ENCODE measurements around the gene ZMYND12.
"Not testable (repeated sequence)": the region's sequence is repeated elsewhere in the genome, so short reads cannot be mapped to it uniquely, and the experiment has no call there.

The ZMYND12 gene, protein sequence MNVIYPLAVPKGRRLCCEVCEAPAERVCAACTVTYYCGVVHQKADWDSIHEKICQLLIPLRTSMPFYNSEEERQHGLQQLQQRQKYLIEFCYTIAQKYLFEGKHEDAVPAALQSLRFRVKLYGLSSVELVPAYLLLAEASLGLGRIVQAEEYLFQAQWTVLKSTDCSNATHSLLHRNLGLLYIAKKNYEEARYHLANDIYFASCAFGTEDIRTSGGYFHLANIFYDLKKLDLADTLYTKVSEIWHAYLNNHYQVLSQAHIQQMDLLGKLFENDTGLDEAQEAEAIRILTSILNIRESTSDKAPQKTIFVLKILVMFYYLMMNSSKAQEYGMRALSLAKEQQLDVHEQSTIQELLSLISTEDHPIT

DNA sequence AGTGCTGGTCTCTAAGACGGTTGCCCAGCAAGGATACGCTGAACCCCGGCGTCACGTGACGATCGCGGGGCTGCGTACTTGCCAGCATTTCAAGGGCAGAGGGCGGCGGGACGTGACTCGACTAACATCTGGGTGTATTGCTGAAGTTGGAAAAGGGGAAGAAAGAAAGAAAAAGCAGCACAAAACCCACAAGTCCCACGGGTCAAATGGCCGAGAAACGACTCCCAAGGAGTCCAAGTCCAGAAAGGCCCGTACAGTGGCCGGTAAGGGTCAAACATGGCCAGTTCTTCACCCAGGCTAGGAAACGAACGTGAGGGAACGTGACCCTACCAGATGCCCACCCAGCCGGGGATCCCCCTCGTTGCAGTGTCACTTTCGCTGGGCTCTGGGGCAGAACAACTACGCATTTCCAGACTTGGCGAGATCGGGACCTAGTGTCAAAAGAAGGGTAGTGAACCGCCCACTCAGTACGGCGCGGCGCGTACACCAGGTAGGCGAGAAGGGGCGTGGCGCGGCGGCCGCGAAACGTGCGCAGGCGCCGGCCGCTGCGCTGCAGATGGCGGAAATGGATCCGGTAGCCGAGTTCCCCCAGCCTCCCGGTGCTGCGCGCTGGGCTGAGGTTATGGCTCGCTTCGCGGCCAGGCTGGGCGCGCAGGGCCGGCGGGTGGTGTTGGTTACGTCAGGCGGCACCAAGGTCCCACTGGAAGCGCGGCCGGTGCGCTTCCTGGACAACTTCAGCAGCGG is at the start of gene ZMYND12, which contains the start of gene PPCS:
ZMYND12 (minus strand) TSS at position 13 of the 744 bp plus-strand sequence. CDS start 25 bp downstream, outside the sequence.
PPCS (plus strand) TSS at position 534 of the 744 bp plus-strand sequence; CDS start at position 557, 23 bp downstream.
- peak; percentile 69 for DNase-seq (ENCODE audit: low read depth)

DNA sequence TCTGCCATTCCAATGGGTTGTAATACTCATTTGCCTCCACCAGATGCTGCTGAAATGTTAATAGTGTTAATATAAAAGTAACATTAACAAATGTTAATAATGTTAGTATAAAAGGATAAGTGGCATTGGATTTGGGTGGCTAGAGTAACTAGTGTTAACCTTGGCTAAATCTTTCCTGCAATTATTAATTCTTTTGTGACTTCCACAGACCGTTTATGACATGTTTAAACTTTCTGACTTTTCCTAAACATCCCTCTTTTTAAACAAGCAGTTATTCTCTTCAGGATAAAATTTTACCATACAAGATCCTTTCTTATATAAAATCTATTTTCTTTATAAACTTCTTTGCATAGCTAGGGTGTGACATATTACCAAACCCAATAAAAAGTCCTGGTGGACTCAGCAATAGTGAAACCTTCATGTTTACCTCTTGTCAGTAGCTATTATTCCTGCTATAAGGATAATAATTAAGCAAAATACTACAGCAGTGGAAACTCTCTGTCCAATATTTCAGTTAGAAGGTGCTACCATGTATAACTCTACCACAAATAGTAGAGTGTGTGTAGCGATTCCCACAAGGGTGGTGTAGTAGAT is 48.8 kb upstream of the ZMYND12 start:
- no peak for DNase-seq (ENCODE audit: low read depth)

DNA sequence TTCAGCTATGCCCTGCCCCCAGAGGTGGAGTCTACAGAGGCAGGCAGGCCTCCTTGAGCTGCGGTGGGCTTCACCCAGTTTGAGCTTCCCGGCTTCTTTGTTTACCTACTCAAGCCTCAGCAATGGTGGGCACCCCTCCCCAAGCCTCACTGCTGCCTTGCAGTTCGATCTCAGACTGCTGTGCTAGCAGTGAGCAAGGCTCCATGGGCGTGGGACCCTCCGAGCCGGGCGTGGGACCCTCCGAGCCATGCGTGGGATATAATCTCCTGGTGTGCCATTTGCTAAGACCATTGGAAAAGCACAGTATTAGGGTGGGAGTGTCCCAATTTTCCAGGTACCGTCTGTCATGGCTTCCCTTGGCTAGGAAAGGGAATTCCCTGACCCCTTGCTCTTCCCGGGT is 46.2 kb upstream of the ZMYND12 start:
- not testable (repeated sequence) for DNase-seq (ENCODE audit: low read depth)

DNA sequence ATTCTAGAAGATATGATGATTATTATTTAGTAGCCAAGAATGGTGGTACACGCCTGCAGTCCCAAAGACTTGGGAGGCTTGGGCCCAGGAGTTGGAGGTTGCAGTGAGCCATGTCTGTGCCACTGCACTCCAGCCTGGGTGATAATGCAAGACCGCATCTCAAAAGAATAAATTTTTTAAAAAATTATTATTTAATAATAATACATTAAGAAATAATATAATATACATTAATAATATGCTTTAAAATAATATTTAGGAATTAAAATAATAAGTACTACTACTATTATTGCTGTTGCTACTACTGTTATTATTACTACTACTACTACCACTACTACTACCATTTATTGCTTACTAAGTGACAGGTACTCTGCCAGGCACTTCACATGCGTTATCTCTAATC is 34.4 kb upstream of the ZMYND12 start:
- no peak for DNase-seq (ENCODE audit: low read depth)

DNA sequence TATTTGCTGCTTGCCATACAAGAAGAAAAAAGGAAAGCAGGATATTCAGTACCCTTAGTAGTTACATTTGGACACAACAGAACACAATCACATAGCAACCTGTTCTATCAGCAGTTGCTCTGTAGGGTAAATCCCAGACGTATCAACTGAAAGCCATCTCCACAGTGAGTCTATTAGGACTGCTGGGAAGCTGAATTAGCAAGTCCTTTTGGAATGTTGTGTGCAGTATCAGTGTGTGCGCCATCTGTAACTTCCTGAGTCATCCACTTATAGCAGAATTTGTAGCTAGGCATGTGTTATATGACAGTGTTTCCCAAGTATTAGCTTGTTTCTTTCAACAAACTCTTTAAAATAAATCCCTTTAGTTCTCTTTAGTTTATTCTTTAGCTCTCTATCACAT is 28.6 kb upstream of the ZMYND12 start:
- peak; percentile 84 for DNase-seq (ENCODE audit: low read depth)

DNA sequence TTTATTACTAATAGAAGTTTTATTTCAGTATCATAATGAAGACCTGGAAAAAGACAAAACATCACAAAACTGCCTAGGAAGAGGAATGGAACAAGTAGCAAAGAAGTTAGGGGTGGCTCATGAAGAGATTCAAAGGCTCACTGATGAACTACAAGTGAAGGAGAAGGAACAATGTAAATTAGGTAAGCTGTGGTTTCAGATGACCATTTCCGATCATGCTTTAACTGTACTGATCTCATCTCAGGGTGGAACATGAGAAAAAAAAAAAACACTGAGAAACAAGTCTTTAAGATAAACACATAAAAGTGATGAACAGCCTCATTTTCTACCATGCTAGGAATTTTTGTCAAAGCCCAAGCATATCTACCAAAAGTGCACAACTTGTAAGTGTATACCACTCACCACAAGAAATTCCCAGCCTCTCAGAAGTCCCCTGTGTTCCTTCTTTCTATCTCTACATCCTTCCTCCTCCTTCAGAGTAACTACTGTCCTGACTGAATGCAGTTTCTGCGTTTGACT is 26.9 kb upstream of the ZMYND12 start:
- DNase-seq (ENCODE audit: low read depth) = no peak

DNA sequence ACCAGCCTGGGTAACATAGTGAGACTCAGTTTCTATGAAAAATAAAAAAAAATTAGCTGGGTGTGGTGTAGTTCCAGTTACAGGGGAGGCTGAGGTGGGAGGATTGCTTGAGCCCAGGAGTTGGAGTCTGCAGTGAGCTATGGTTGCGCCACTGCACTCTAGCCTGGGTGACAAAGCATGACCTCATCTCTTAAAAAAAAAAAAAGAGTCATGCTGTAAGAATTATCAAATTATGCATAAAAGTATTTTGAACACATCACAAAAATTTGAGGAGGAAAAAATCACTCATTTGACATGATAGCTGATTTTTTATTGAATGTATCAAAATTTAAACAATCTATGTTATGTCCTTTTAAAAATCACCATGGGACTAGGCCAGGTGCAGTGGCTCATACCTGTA is 25.1 kb upstream of the ZMYND12 start:
- no peak for DNase-seq (ENCODE audit: low read depth)

DNA sequence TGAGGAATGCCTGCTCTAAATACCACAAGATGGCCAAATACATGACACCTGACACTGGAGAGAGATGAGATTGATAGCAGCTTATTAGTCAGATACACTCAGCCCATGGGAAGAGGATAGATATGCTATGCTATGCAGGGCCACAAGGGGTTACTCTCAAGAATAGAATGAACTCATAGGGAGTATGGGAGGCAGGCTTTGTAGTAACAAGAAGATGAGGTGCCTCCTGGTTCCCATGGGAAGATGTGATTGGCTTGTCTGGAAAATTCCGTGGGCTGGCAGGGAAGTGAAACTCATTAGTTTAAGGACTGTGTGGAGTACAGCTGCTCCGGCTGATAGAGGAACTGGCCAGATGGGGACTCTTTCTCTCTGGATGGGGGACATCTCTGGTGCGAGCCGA is 23.8 kb upstream of the ZMYND12 start:
- no peak for DNase-seq (ENCODE audit: low read depth)

DNA sequence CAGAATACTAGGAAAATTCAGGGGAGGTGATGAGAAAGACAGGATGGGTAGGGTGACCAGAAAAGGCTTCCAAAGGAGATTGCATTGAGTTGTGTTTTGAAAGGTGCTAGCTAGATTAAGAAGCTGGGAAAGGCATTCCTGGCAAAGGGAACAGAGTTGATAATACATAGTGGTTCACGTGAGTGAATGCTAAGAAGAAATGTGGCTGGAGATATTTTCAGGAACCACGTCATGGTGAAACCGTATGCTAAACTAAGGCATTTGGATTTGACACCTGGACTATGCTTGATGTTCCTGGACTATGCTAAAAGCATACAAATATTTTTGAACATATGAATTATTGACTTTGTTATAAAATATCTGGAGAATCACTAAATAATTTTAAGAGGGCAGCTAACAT is 22.0 kb upstream of the ZMYND12 start:
- no peak for DNase-seq (ENCODE audit: low read depth)

DNA sequence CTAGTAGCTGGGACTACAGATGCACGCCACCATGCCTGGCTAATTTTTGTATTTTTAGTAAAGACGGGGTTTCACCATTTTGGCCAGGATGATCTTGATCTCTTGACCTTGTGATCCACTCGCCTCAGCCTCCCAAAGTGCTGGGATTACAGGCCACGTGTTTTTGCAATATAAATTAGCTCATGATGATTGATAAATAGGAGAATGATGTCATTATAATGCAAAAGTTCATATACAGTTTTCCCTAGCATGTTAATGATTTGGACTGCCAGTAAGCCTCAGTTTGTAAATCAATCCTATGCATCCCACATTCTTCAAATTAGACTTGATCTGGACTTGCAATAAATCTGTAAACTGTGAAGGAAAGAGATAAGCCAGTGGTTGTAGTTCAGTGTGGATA is 21.5 kb upstream of the ZMYND12 start:
- DNase-seq (ENCODE audit: low read depth) = not testable (repeated sequence)

DNA sequence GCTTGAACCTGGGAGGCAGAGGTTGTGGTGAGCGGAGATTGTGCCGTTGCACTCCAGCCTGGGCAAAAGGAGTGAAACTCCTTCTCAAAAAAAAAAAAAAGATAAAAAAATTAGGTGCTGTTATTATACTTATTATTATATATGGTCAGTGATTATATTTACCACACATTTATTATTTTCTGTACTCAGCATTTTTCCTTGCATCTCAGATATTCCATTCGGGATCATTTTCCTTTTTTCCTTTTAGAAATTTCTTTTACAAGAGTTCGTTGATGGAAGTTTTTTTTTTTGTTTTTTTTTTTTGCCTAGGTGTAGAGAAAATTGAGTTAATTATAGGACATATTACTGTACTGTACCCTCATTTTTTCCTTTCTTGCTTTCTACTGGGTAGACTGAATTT is 20.8 kb upstream of the ZMYND12 start:
- DNase-seq (ENCODE audit: low read depth) = no peak

DNA sequence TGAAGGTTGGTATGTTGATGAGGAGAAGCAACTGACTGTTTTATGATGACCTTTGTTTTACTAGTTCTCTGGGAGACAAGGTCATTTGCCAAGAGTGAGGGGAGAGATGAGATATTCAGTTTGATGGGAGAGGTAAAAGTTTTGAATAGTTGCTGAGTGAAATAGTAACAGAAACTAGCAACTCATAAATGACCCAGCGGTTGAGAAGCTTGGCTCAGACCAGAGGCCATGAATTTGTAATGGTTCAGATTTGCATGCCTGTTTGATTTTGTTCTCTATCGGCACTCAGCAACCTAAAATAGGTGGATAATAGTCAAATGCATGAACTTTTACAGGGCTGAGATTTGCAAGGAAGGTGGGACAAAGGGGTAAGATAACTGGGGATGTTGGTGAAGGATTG is 13.9 kb upstream of the ZMYND12 start:
- DNase-seq (ENCODE audit: low read depth) = no peak

DNA sequence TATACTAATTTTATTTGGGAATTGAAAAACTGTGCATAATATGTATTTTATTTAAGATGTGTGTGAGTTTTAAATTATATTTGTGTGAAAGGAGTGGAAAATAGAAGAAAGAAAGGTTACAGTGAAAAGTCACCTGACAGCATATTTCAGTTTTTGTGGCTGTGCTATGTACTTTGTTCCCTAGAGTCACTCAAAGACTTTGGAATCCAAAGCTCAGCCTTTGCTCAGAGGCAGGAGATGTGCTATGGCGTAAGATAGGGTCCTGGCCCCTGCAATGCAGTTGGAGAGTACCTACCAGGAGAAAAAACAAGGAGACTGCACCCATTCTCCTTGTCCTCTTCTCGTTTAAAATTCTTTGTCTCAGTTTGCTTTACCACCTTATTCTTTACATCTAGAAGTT is 10.2 kb upstream of the ZMYND12 start:
- no peak for DNase-seq (ENCODE audit: low read depth)

DNA sequence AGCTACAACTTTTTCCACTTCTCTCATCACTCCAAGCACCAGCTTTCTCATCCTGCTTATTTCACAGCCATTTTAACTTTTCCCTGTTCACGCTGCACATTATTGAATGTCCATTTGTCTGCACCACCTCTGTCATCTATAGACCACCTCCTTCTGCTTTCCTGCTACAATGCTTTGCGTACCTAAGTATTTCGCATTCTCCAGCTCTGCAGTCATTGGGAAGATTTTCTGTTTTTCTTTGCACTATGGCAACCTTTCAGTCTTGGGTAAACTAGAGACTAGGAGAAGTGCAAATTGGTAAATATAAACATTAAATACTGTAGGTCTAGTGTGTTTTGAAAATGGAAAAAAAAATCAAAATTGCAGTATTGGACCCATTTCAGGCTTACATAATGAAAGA is 8.1 kb upstream of the ZMYND12 start:
- no peak for DNase-seq (ENCODE audit: low read depth)

DNA sequence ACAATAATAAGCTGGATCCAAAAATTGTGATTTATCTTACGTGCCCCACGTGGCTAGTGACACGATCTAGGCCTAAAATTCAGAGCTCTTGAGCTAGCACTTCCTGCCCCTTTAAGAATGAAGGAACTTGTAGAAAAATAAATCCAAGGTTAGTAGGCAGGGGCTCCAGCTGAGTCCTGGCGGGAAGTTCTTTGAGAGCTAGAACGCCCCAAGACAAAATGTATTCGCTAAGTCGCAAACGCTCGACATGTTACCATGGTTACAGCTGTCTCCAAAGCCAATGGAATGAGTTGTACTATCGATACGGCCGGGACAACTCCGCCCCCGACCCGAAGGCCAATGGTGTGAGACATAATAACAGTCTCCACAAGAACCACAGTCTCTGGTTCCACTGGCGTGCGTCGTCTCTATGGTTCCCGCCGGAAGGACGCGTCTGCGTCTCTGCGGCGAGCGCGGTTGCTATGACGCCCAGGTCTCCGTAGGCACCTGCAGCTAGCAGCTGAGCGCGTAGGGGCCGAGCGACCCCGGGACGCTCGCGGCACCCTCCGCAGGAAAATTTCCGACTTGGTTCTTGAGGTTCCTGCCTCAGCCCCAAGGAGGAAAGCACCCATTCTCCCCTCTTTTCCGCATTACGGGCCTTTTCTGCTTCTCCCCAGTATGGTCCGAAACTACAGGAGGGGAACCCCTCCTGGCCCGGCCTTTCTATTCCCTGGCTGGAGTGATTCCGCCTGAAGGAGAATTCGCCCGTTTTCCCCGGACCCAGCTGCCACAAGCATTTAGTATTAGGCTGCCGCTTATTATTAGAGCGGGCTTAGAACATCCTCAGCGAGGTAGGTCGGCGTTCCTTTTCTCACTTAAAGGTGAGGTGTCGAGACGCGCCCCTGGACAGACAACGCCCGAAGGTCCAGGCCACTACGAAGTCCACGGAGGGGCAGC is 7.3 kb upstream of the ZMYND12 start, which contains the start of gene CCDC30:
CCDC30 (plus strand) TSS at position 459 of the 936 bp plus-strand sequence. CDS start 17,266 bp downstream, outside the sequence.
- DNase-seq (ENCODE audit: low read depth) = peak; percentile 86

DNA sequence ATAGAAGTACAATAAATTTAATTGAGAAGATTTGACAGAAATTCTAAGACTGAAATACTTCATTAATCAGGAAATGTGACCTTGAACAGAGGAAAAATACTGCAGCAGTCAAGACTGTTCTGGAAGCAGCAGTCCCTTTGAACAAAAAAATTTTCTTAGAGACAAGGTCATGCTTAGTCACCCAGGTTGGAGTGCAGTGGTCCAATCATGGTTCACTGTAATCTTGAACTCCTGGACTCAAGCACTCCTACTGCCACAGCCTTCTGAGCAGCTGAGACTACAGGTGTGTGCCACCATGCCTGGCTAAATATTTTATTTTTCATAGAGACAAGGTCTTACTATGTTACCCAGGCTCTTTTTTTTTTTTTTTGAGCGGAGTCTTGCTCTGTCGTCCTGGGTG is 5.4 kb upstream of the ZMYND12 start:
- no peak for DNase-seq (ENCODE audit: low read depth)

DNA sequence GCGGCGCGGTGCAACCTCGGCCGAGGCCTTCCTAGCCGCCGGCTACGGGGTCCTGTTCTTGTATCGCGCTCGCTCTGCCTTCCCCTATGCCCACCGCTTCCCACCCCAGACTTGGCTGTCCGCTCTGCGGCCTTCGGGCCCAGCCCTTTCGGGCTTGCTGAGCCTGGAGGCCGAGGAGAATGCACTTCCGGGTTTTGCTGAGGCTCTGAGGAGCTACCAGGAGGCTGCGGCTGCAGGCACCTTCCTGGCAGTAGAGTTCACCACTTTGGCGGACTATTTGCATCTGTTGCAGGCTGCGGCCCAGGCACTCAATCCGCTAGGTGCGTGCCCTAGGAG is 900 bp upstream of the ZMYND12 start:
- peak; percentile 26 for DNase-seq (ENCODE audit: low read depth)

DNA sequence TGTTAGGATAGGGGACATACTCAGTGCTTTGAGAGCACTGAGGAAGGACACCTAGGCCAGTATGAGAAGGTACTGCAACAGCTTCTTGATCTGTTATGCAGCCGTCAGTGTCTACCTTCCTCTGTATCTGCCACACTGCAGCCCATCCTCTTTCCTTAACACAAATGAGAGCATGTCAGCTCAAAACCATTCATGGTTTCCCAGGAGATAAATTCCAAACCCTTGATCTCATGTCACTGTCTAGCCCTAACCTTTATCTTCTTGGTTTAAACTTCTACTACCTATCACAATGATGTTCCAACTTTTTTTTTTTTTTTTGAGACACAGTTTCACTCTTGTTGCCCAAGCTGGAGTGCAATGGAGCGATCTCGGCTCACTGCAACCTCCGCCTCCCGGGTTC is 1.4 kb downstream of the ZMYND12 start:
- no peak for DNase-seq (ENCODE audit: low read depth)

DNA sequence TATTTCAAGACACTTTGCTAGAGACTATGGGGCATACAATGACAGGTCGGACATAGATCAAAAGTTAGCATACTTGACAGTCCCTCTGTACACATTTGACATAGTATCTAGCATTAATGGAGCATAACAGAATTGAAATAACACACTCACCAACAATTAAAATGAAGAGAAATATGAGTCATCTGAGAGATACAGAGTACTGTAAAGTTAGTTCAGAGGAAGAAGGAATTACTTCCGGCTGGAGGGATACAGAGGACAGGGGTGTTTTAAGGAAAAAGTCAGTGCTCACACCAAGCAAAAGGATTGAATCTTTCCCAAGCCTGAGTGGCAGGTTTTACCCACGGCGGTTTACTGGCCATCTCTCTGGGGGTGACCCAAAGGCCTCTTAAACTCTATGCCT is 2.4 kb downstream of the ZMYND12 start:
- no peak for DNase-seq (ENCODE audit: low read depth)

DNA sequence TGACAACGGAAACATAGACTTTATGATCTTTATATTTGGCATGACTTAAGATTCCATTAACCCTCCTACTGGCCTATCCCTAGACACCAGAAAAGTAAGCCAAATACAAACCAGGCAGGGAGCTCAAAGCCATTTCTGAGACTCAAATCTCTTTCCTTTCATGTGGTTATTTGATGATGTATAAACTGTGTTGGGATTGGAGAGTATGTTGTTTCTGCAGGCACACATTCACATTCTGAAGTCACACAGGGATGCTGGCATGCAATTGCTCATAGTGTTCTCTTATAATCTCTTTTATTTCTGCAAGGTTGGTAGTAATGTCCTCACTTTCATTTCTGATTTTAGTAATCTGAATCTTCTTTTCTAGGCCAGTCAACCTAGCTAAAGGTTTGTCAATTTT is 5.8 kb downstream of the ZMYND12 start:
- no peak for DNase-seq (ENCODE audit: low read depth)

DNA sequence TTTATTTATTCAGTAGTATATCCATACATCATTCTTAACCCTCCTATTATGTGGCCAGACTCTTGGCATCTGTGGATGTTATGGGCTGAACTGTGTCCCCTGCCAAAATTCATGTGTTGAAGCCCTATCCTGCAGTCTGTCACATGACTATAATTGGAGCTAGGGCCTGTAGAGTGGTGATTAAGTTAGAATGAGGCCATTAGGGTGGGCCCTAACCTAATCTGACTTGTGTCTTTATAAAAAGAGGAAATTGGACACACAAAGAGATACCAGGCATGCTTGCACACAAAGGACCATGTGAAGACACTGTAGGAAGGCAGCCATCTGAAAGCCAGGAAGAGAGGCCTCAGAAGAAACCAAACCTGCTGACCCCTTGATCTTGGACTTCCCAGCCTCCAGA is 6.6 kb downstream of the ZMYND12 start:
- DNase-seq (ENCODE audit: low read depth) = no peak

DNA sequence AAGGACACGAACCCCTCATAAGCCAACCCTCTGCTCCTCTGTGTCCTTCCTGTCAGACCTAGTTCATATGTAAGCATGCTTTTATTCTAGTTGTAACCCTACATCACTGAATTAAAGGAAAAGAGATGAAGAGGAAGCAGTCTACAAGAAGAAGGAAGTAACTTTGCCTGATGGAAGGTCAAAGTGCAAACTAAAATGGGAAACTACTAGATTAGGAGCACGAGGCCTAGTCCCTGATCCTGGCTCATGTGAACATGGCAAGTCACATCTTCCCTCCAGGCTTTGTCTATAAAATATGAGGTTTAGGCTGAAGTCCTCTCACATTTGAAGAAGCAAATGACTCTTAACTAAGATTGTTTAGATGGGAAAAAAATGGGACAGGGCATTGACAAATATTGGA is 13.2 kb downstream of the ZMYND12 start:
- no peak for DNase-seq (ENCODE audit: low read depth)

Data from GM04503 (cell line).